B cell (primary cell): ENCODE results near the gene NR1H3. TPM values are rescaled to one million over a fixed set of nuclear protein-coding genes. Genes with fewer than 3 reads are reported as not detected.

ENCODE experiments used
- ATAC-seq: fragments of 200-7000 bp; cut with Tn5 transposase; one replicate; pipeline ENCODE4 v1.10.0; 2021; ENCODE audit warnings: low read depth, mild to moderate bottlenecking, moderate number of reproducible peaks, moderate library complexity
- CTCF ChIA-PET: fragments of 350-600 bp; sonication (Branson Sonifier 250); formaldehyde crosslinking; loops from one replicate; lab custom pipeline; 2021; ENCODE audit warnings: antibody characterized with exemption, inconsistent platforms; lab: Charles Lee
- POLR2A ChIA-PET: fragments of 350-600 bp; sonication (Branson Sonifier 250); formaldehyde crosslinking; loops from one replicate; lab custom pipeline; 2021; ENCODE audit warnings: antibody characterized with exemption; lab: Charles Lee
- DNase-seq: peaks from one replicate; pipeline ENCODE4 v3.0.0; 2013
- H2AFZ ChIP-seq: 2 replicates; pipeline ENCODE4 v1.6.1; 2012; ENCODE audit warnings: mild to moderate bottlenecking, low read depth, low read length; ENCODE audit not compliant: insufficient read depth, poor library complexity, severe bottlenecking
- H3K27ac ChIP-seq, 2 donors: 1 replicate in 1 of 2; 2 replicates in 1 of 2; pipeline ENCODE4 v1.5.1; 2012 to 2013; ENCODE audit warnings: low read length in 2 of 2, mild to moderate bottlenecking in 2 of 2, moderate library complexity in 1 of 2
- H3K27me3 ChIP-seq, 4 experiments: fragments of 200-600 bp in 1 of 4; sonication (generic) in 1 of 4; replicated peaks in 1 of 4; 1 replicate in 2 of 4; 2 replicates in 2 of 4; pipeline versions ENCODE4 v1.6.1 to v1.7.0; 2013 to 2016; ENCODE audit warnings: low read length in 3 of 4, mild to moderate bottlenecking in 2 of 4, mixed read lengths in 1 of 4, moderate library complexity in 1 of 4; ENCODE audit not compliant: insufficient read depth in 4 of 4, control insufficient read depth in 3 of 4; ENCODE audit errors: control extremely low read depth in 1 of 4
- H3K36me3 ChIP-seq, 2 experiments: replicated peaks in 1 of 2; 1 replicate in 1 of 2; 2 replicates in 1 of 2; pipeline versions ENCODE4 v1.6.1 to v1.7.1; 2013; ENCODE audit warnings: low read length in 1 of 2; ENCODE audit not compliant: insufficient read depth in 2 of 2, control insufficient read depth in 1 of 2; ENCODE audit errors: control extremely low read depth in 1 of 2, extremely low read depth in 1 of 2
- H3K4me1 ChIP-seq, 2 donors: fragments of 200-600 bp in 1 of 2; sonication (generic) in 1 of 2; 1 replicate in 1 of 2; 2 replicates in 1 of 2; pipeline versions ENCODE4 v1.5.1 to v1.6.1; 2013 to 2017; ENCODE audit warnings: low read length in 2 of 2; ENCODE audit not compliant: control insufficient read depth in 2 of 2, insufficient read depth in 2 of 2
- H3K4me2 ChIP-seq: replicated peaks from 2 replicates; pipeline ENCODE3; 2012; ENCODE audit warnings: mild to moderate bottlenecking, low read depth, low read length; ENCODE audit not compliant: poor library complexity, severe bottlenecking
- H3K4me3 ChIP-seq, 5 experiments: fragments of 200-600 bp in 1 of 5; sonication (generic) in 1 of 5; 1 replicate in 3 of 5; 2 replicates in 2 of 5; pipeline versions ENCODE4 v1.5.1 to v1.7.0; 2011 to 2016; ENCODE audit warnings: low read length in 4 of 5, mild to moderate bottlenecking in 4 of 5, low read depth in 2 of 5, control low read depth in 1 of 5, moderate library complexity in 1 of 5; ENCODE audit not compliant: insufficient read depth in 1 of 5; ENCODE audit errors: control extremely low read depth in 1 of 5, extremely low read depth in 1 of 5
- H3K79me2 ChIP-seq: fragments of 200-600 bp; sonication (generic); one replicate; pipeline ENCODE4 v1.6.0; 2016; ENCODE audit warnings: low read length; ENCODE audit not compliant: control insufficient read depth, insufficient read depth
- H3K9ac ChIP-seq: fragments of 200-600 bp; sonication (generic); 2 replicates; pipeline ENCODE4 v1.6.1; 2017; ENCODE audit warnings: mild to moderate bottlenecking, low read length, moderate library complexity
- H3K9me3 ChIP-seq, 3 donors: one replicate each; pipeline versions ENCODE4 v1.6.1 to v1.7.1; 2013; ENCODE audit warnings: low read length in 2 of 3; ENCODE audit not compliant: control insufficient read depth in 2 of 3, insufficient read depth in 1 of 3; ENCODE audit errors: control extremely low read depth in 1 of 3
- H4K20me1 ChIP-seq: 2 replicates; pipeline ENCODE4 v1.6.0; 2012; ENCODE audit warnings: mild to moderate bottlenecking, low read length; ENCODE audit not compliant: insufficient read depth, control insufficient read depth, poor library complexity, severe bottlenecking
- H3K27ac Mint-ChIP-seq: one replicate; pipeline ENCODE4 v1.8.0; 2021; ENCODE audit warnings: mixed read lengths
- H3K27me3 Mint-ChIP-seq: one replicate; pipeline ENCODE4 v1.8.0; 2021; ENCODE audit warnings: mixed read lengths
- H3K4me1 Mint-ChIP-seq: one replicate; pipeline ENCODE4 v1.8.0; 2021; ENCODE audit warnings: mixed read lengths
- H3K4me3 Mint-ChIP-seq: one replicate; pipeline ENCODE4 v1.8.0; 2021; ENCODE audit warnings: mixed read lengths
- H3K9me3 Mint-ChIP-seq: one replicate; pipeline ENCODE4 v1.8.0; 2022; ENCODE audit warnings: mixed read lengths; ENCODE audit not compliant: insufficient read depth
- CTCF ChIP-seq: fragments of 200-600 bp; IDR thresholded peaks from one replicate; pipeline ENCODE4 v1.8.0; 2022; ENCODE audit warnings: antibody characterized with exemption, mild to moderate bottlenecking
- EZH2 ChIP-seq: IDR thresholded peaks from 2 replicates; pipeline ENCODE4 v1.6.1; 2012; ENCODE audit warnings: borderline replicate concordance, low read depth, mild to moderate bottlenecking, moderate library complexity, low read length; ENCODE audit not compliant: insufficient read depth, poor library complexity, severe bottlenecking
- WGBS: methylation state at CpG from one replicate; pipeline ENCODE4 v1.1.5; 2013; ENCODE audit warnings: missing lambda C conversion rate; ENCODE audit not compliant: insufficient coverage; 5-methylcytosine and 5-hydroxymethylcytosine counted together
- intact Hi-C: fragments of 100-400 bp; cut with micrococcal nuclease; formaldehyde crosslinking; loops from one replicate; pipeline ENCODE4 v1.10.0; 2022
- polyA plus RNA-seq: library from polyadenylated mRNA; depleted of rRNA; stranded (reverse); fragments of >200 nt; gene quantifications from 2 replicates; pipeline ENCODE4 v1.2.3, GENCODE V29; 2012
- total RNA-seq, 2 donors: library from RNA; stranded (reverse); fragments of 120-200 nt in 1 of 2; gene quantifications; 1 replicate in 1 of 2; 2 replicates in 1 of 2; pipeline versions ENCODE4 v1.2.3 to v1.2.4, GENCODE V29; 2013 to 2022

NR1H3 gene
- total and polyA plus RNA-seq, 2 donors (not counting 1 experiment from before 2014, with no cell fraction given), result 8.4 to 9.6 TPM

- Histone ChIP-seq H3K4me2 (no peak overlapping the region), H2AFZ (no peak overlapping the region), H3K9ac (no peak overlapping the region), H3K4me1 (no peaks in the 10 kb centered on the region), H3K4me3 (no peak overlapping the region), H3K79me2 (peaks cover 5% of the 10 kb centered on the region), H3K27me3 (no peaks in the 10 kb centered on the region), H3K9me3 (no peaks in the 10 kb centered on the region), H4K20me1 (no peaks in the 10 kb centered on the region), H3K27ac (no peak overlapping the region), H3K36me3 (peaks cover 0 to 10% of the 10 kb centered on the region in 2 experiments)
- Mint-ChIP-seq H3K27me3 (no peaks in the 10 kb centered on the region), H3K4me3 (no peak overlapping the region), H3K27ac (peak overlapping the region; percentile 22), H3K4me1 (peaks cover 2% of the 10 kb centered on the region), H3K9me3 (no peaks in the 10 kb centered on the region)
- ChIA-PET CTCF (interaction anchor here (1.1 kb wide), 1 partner anchor 11 kb away, joined by 5 read pairs; the partner anchor contains the start of gene DDB2), POLR2A (interaction anchor here (0.6 kb wide), 1 partner anchor 37 kb away, joined by 5 read pairs; no protein-coding TSS in a partner anchor)
- TF ChIP-seq CTCF, result no peak
- TF ChIP-seq EZH2, result no peak
- intact Hi-C loops, result no loop called here
- WGBS, result 100% methylated on average over 1 of the region's 7 CpGs
- ATAC-seq (peak; percentile 28), DNase-seq (no peak)
Observed at GRCh38 chr11:47225552-47226400, 32.0 kb upstream of the NR1H3 start.

DNA sequence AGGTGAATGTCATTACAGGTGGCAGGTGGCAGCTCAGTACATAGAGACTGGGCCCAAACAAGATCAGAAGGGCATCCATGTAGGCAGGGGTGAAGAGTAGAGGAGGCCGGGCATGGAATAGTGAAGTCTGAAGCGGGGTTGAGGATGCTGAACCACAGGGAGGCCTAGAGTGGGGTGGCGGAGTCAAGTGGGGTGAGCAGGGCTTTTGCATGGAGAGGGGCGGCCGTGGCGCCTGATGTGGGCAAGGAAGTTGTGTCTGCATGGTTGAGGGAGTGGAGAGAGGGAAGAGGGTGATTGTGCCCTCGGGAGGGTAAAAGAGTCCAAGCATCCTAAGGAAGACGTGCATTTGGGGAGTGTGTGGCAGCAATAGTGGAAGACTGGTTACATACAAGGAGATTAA lies 28.6 kb upstream of the NR1H3 start:
- ChIA-PET CTCF (interaction anchor here (1.3 kb wide), 1 partner anchor 63 kb away, joined by 3 read pairs; no protein-coding TSS in a partner anchor), POLR2A (interaction anchor here (0.7 kb wide), 1 partner anchor 13 kb away, joined by 7 read pairs; no protein-coding TSS in a partner anchor)
- Mint-ChIP-seq H3K27ac (no peak overlapping the region), H3K4me1 (peaks cover 2% of the 10 kb centered on the region), H3K4me3 (no peak overlapping the region), H3K9me3 (no peaks in the 10 kb centered on the region), H3K27me3 (no peaks in the 10 kb centered on the region)
- no peaks in the 10 kb centered on the region for H4K20me1 ChIP-seq
- H3K4me3 ChIP-seq, result no peak overlapping the region
- H2AFZ ChIP-seq, result no peak overlapping the region
- intact Hi-C loops, result no loop called here
- no peaks in the 10 kb centered on the region for H3K9me3 ChIP-seq
- H3K27me3 ChIP-seq, result no peaks in the 10 kb centered on the region
- 95% methylated on average over 7 of the region's 8 CpGs for WGBS
- DNase-seq (no peak), ATAC-seq (no peak)
- H3K9ac ChIP-seq, result no peak overlapping the region
- peaks cover 0 to 8% of the 10 kb centered on the region in 2 experiments for H3K36me3 ChIP-seq
- no peak for TF ChIP-seq EZH2
- no peak for TF ChIP-seq CTCF
- H3K4me1 ChIP-seq, result no peaks in the 10 kb centered on the region
- H3K4me2 ChIP-seq, result no peak overlapping the region
- peaks cover 4% of the 10 kb centered on the region for H3K79me2 ChIP-seq
- H3K27ac ChIP-seq, result no peak overlapping the region
